GM12878 (cell line): Measurements from ENCODE around the gene RARB. TPM values are rescaled to one million over a fixed set of nuclear protein-coding genes. Genes with fewer than 3 reads are reported as not detected.

Experiments used
- ATAC-seq: fragments of 200-7000 bp; cut with Tn5 transposase; 3 replicates; pipeline ENCODE4 v1.9.1; 2020; ENCODE audit warnings: mild to moderate bottlenecking, moderate library complexity
- BruUV-seq: library from RNA; stranded (reverse); fragments of 400-500 nt; replicated peaks from 2 replicates; lab custom pipeline; 2021; lab: Mats Ljungman, UMichigan
- CTCF ChIA-PET: fragments of 300-600 bp; sonication (Branson Sonifier 250); formaldehyde crosslinking; extraction: SDS; loops from one replicate; lab custom pipeline; 2021; ENCODE audit warnings: inconsistent platforms; lab: Yijun Ruan, JAX
- POLR2A ChIA-PET: fragments of 350-600 bp; formaldehyde crosslinking; extraction: SDS; loops from one replicate; lab custom pipeline; 2021; ENCODE audit warnings: inconsistent platforms; lab: Charles Lee
- RAD21 ChIA-PET: fragments of 300-600 bp; sonication (Branson Sonifier 250); formaldehyde crosslinking; loops from one replicate; lab custom pipeline; 2023; ENCODE audit warnings: antibody characterized with exemption; ENCODE audit not compliant: unreplicated experiment; lab: Charles Lee
- SMC1A ChIA-PET: fragments of 300-600 bp; sonication (Branson Sonifier 250); formaldehyde crosslinking; loops from one replicate; lab custom pipeline; 2023; ENCODE audit not compliant: unreplicated experiment, uncharacterized antibody; lab: Charles Lee
- DNase-seq: peaks from one replicate; pipeline ENCODE4 v3.0.0-alpha.2; 2011; ENCODE audit warnings: low read depth, low spot score
- FAIRE-seq: peaks from 3 replicates; lab custom pipeline; 2011; peaks lifted over from hg19 to GRCh38; lab: Jason Lieb, UNC
- H2AFZ ChIP-seq: 2 replicates; pipeline ENCODE4 v1.6.0; 2011; ENCODE audit warnings: low read depth, low read length, control low read depth; ENCODE audit not compliant: control insufficient read depth
- H3K27ac ChIP-seq: 2 replicates; pipeline ENCODE4 v1.5.1; 2011; ENCODE audit warnings: control low read depth; ENCODE audit not compliant: control insufficient read depth, insufficient read depth
- H3K27me3 ChIP-seq, 2 experiments: replicated peaks in 1 of 2; 2 replicates each; pipeline versions ENCODE4 v1.6.0 to v1.6.1; 2011; ENCODE audit warnings: low read length in 1 of 2; ENCODE audit not compliant: control insufficient read depth in 2 of 2, insufficient read depth in 2 of 2
- H3K36me3 ChIP-seq, 2 experiments: 2 replicates each; pipeline ENCODE4 v1.5.1; 2011; ENCODE audit warnings: low read length in 1 of 2; ENCODE audit not compliant: control insufficient read depth in 2 of 2, insufficient read depth in 2 of 2
- H3K4me1 ChIP-seq: 2 replicates; pipeline ENCODE4 v1.6.1; 2011; ENCODE audit warnings: mild to moderate bottlenecking, low read length, moderate library complexity, mixed read lengths; ENCODE audit not compliant: control insufficient read depth, insufficient read depth
- H3K4me2 ChIP-seq: 2 replicates; pipeline ENCODE4 v1.6.0; 2011; ENCODE audit warnings: control low read depth; ENCODE audit not compliant: control insufficient read depth, insufficient read depth
- H3K4me3 ChIP-seq: fragments of 200-600 bp; sonication (generic); 2 replicates; pipeline ENCODE4 v1.5.1; 2016
- H3K79me2 ChIP-seq: 2 replicates; pipeline ENCODE4 v1.6.0; 2011; ENCODE audit warnings: low read length; ENCODE audit not compliant: control insufficient read depth, insufficient read depth
- H3K9ac ChIP-seq: 2 replicates; pipeline ENCODE4 v1.8.0; 2011; ENCODE audit warnings: low read length, control low read depth, mixed read lengths; ENCODE audit not compliant: control insufficient read depth, insufficient read depth
- H3K9me3 ChIP-seq: replicated peaks from 3 replicates; pipeline ENCODE4 v1.5.1; 2011; ENCODE audit warnings: mild to moderate bottlenecking, low read length; ENCODE audit not compliant: control insufficient read depth, insufficient read depth
- H4K20me1 ChIP-seq: 2 replicates; pipeline ENCODE4 v1.6.0; 2011; ENCODE audit not compliant: control insufficient read depth, insufficient read depth
- ATF7 ChIP-seq: fragments of 450-650 bp; IDR thresholded peaks from 2 replicates; pipeline ENCODE4 v1.6.1; 2016; ENCODE audit warnings: low read depth, mild to moderate bottlenecking
- BACH1 ChIP-seq: fragments of 450-650 bp; IDR thresholded peaks from 2 replicates; pipeline ENCODE4 v1.6.1; 2017; ENCODE audit warnings: mild to moderate bottlenecking, borderline replicate concordance
- HDAC2 ChIP-seq: fragments of 200-600 bp; sonication (generic); IDR thresholded peaks from 2 replicates; pipeline ENCODE4 v1.6.1; 2017
- WGBS: methylation state at CpG from one replicate; pipeline ENCODE4 v1.1.6; 2016; ENCODE audit warnings: low lambda C conversion rate; ENCODE audit not compliant: insufficient replicate concordance, insufficient coverage; ENCODE audit errors: missing lambda C conversion rate; 5-methylcytosine and 5-hydroxymethylcytosine counted together
- in situ Hi-C: fragments of 300-500 bp; cut with MboI; formaldehyde crosslinking; loops from 9 replicates; pipeline ENCODE4 v1.14.3; 2018; ENCODE audit warnings: mixed read lengths
- intact Hi-C: fragments of 100-400 bp; cut with micrococcal nuclease; formaldehyde crosslinking; loops from one replicate; pipeline ENCODE4 v1.14.2; 2022; ENCODE audit not compliant: unreplicated experiment
- polyA plus RNA-seq, 11 experiments: library from polyadenylated mRNA; depleted of rRNA in 4 of 11; unstranded in 6 of 11; stranded (reverse) in 5 of 11; fragments of >200 nt; fragmentation: Nextera tagmentation in 4 of 11; fragmentation: Illumina TruSeq in 1 of 11; extraction: Ambion mirVana in 4 of 11; extraction: Trizol in 1 of 11; gene quantifications; 1 replicate in 1 of 11; 2 replicates in 10 of 11; pipeline versions ENCODE4 v1.2.1 to v1.2.3, GENCODE V29; 2011 to 2016; ENCODE audit warnings: inconsistent platforms in 2 of 11, missing spikeins in 2 of 11, low read depth in 1 of 11
- total RNA-seq, 4 experiments: library from RNA; depleted of rRNA in 3 of 4; stranded (reverse); fragments of >200 nt in 3 of 4; fragmentation: Illumina TruSeq in 1 of 4; extraction: Trizol in 1 of 4; gene quantifications; 2 replicates each; pipeline versions ENCODE4 v1.2.1 to v1.2.3, GENCODE V29; 2013 to 2021

RARB gene
- total and polyA plus RNA-seq, 10 of the 15 experiments (the other 5 are each of a cell fraction or from before 2014, with no cell fraction given): 0.05 to 0.06 TPM; not detected in 8

DNA sequence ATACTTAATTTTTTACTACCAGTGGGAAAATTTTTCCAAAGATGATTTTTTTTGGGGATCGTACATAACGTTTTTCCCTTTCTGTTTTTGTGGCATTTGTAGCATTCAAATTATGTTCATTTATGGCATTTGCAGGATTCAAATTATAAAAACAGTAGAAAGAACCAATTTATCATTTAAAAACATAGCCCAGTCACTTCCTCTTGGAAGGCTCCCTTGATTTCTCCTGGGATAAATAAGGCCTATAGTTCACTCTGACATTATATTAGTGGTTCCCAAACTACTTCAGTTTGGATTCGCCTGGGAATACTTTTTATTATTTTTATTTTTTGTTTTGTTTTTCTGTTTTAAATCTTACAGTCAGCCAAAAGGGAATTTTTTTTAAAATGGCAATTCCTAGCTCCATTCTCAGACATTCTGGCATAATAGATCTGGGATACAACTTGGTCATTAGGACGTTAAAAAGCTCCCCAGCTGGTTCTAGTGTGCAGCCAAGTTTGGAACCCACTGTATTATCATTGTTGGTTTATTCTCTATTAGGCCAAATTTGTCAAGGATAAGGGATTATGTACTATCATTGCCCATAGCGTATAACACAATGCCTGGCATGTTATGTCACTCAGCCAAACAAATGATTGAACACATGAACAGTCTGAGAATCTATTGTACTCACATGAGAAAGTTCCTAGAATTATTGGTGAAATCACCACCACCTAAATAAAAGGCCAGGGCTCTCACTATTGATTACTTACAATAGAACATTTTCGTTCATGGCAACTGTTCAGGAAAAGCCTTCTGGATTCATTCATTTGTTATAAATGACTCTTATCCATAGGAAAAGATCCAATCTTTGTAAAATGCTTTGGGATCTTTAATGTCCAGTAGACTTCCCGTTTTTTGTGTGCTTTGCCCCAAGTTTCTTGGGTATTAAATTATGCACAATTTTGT, 28.9 kb downstream of the RARB start (continued):
- no peak for TF ChIP-seq HDAC2
- TF ChIP-seq, all 136 proteins: peak for 0

DNA sequence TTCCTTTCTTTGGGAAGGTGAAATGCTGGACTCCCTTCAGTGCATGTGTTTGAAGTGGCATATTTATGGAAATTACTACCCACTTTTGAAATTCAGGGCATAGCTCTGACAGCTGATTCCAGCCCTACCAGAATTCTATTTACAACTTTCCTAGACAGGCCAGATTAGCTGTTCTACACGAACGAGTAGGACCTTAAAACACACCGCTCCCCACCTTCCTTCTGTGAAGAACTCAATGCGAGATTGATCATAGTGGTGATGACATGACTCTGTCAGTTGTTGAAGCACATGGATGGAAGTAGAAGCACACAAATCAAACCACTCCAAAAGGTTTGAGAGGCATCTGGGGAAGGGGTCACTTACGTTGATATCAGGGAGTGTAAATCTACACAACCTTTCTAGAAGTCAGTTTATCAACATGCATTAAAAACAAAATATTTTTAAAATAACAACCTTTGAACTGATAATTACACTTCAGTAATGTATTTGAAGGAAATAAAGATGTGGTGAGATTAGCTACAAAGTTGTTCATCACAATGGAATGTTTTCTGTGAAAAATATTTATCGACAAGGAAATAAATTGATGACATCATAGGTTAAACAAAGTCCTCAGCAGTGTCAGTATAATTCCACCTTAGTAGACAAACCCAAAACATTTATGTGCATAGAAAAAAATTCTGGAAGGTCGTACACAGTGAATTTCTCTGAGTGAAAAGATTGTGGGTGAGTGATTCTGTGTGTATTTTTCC, 29.8 kb downstream of the RARB start:
- intact Hi-C loops: no loop called here
- ChIA-PET SMC1A (no interaction called here), CTCF (no interaction called here), RAD21 (no interaction called here), POLR2A (no interaction called here)
- DNase-seq (no peak), ATAC-seq (no peak), FAIRE-seq (no peak)
- in situ Hi-C loops: no loop called here
- H3K4me1 ChIP-seq: peaks cover 4% of the 10 kb centered on the region; the same call in 1 of the 2 replicates
- H3K4me3 ChIP-seq: no peak overlapping the region
- no peaks in the 10 kb centered on the region for H3K79me2 ChIP-seq
- no peaks in the 10 kb centered on the region for H3K9me3 ChIP-seq
- H4K20me1 ChIP-seq: no peaks in the 10 kb centered on the region
- no peak overlapping the region for H3K9ac ChIP-seq
- no peak overlapping the region for H3K4me2 ChIP-seq
- BruUV-seq: no TSS peak
- no peak overlapping the region for H3K27ac ChIP-seq
- no peaks in the 10 kb centered on the region for H3K36me3 ChIP-seq
- H2AFZ ChIP-seq: no peak overlapping the region
- 30% methylated on average over 7 of the region's 7 CpGs for WGBS
- TF ChIP-seq BACH1 (no peak), ATF7 (0 out of 2 replicates have a peak, but pooled peaks have one; percentile 40)
- H3K27me3 ChIP-seq: no peaks in the 10 kb centered on the region; a peak in 1 of 4 replicates
